SK-N-SH (cell line): ENCODE data around the gene CCN5. TPM values are rescaled to one million over a fixed set of nuclear protein-coding genes. Genes with fewer than 3 reads are reported as not detected.

Source experiments
- CTCF ChIA-PET: fragments of 300-600, 350-600 bp; formaldehyde crosslinking; extraction: SDS; loops from one replicate; lab custom pipeline; 2021; lab: Yijun Ruan, JAX
- POLR2A ChIA-PET: fragments of 350-600 bp; sonication (Branson Sonifier 250); formaldehyde crosslinking; extraction: SDS; loops from one replicate; lab custom pipeline; 2020; ENCODE audit warnings: antibody characterized with exemption, inconsistent platforms; lab: Yijun Ruan, JAX
- DNase-seq: peaks from one replicate; pipeline ENCODE4 v3.0.0; 2012
- H2AFZ ChIP-seq: fragments of 200-600 bp; sonication (generic); 2 replicates; pipeline ENCODE4 v1.8.1; 2016; ENCODE audit warnings: antibody characterized with exemption, mild to moderate bottlenecking, low read depth
- H3F3A ChIP-seq: fragments of 200-600 bp; sonication (generic); replicated peaks from 2 replicates; pipeline ENCODE3; 2016; ENCODE audit warnings: antibody characterized with exemption, mild to moderate bottlenecking; ENCODE audit not compliant: insufficient read depth
- H3K27ac ChIP-seq, 2 experiments: fragments of 200-500 bp in 1 of 2; fragments of 200-600 bp in 1 of 2; sonication (Bioruptor generic) in 1 of 2; sonication (generic), shearing (Covaris generic) in 1 of 2; 2 replicates each; pipeline versions ENCODE4 v1.5.1 to v1.6.1; 2014 to 2016; ENCODE audit warnings: low read depth in 2 of 2, inconsistent platforms in 1 of 2, low read length in 1 of 2, mild to moderate bottlenecking in 1 of 2, mixed read lengths in 1 of 2
- H3K27me3 ChIP-seq: fragments of 200-600 bp; sonication (generic), shearing (Covaris generic); 2 replicates; pipeline ENCODE4 v1.6.1; 2016; ENCODE audit warnings: mixed run types; ENCODE audit not compliant: insufficient read depth
- H3K36me3 ChIP-seq, 2 experiments: fragments of 200-500 bp in 1 of 2; fragments of 200-600 bp in 1 of 2; sonication (Bioruptor generic) in 1 of 2; sonication (generic) in 1 of 2; replicated peaks in 1 of 2; 2 replicates each; pipeline versions ENCODE3 to v1.5.1; 2014 to 2016; ENCODE audit warnings: low read length in 1 of 2, mild to moderate bottlenecking in 1 of 2; ENCODE audit not compliant: insufficient read depth in 2 of 2, control insufficient read depth in 1 of 2
- H3K4me1 ChIP-seq, 2 experiments: fragments of 200-500 bp in 1 of 2; fragments of 200-600 bp in 1 of 2; sonication (Bioruptor generic) in 1 of 2; sonication (generic), shearing (Covaris generic) in 1 of 2; 2 replicates each; pipeline versions ENCODE4 v1.5.1 to v1.6.1; 2014 to 2016; ENCODE audit warnings: low read depth in 1 of 2, low read length in 1 of 2, mixed run types in 1 of 2; ENCODE audit not compliant: insufficient read depth in 2 of 2, control insufficient read depth in 1 of 2
- H3K4me2 ChIP-seq: fragments of 200-600 bp; sonication (generic), shearing (Covaris generic); 2 replicates; pipeline ENCODE4 v1.6.1; 2017; ENCODE audit warnings: mixed run types
- H3K4me3 ChIP-seq, 2 experiments: fragments of 200-500 bp in 1 of 2; fragments of 200-600 bp in 1 of 2; sonication (Bioruptor generic) in 1 of 2; sonication (generic), shearing (Covaris generic) in 1 of 2; 2 replicates each; pipeline versions ENCODE4 v1.5.1 to v1.8.1; 2014 to 2016; ENCODE audit warnings: low read depth in 2 of 2, inconsistent platforms in 1 of 2, low read length in 1 of 2, mild to moderate bottlenecking in 1 of 2, mixed read lengths in 1 of 2, moderate library complexity in 1 of 2
- H3K79me2 ChIP-seq: fragments of 200-600 bp; sonication (generic); 2 replicates; pipeline ENCODE4 v1.8.1; 2017; ENCODE audit warnings: mild to moderate bottlenecking; ENCODE audit not compliant: insufficient read depth
- H3K9ac ChIP-seq: fragments of 200-600 bp; sonication (generic); 2 replicates; pipeline ENCODE4 v1.6.1; 2017; ENCODE audit warnings: mixed run types
- H3K9me2 ChIP-seq: fragments of 200-600 bp; sonication (generic); 2 replicates; pipeline ENCODE4 v1.6.1; 2017; ENCODE audit warnings: mixed run types
- H3K9me3 ChIP-seq: fragments of 200-600 bp; sonication (generic); 2 replicates; pipeline ENCODE4 v1.6.1; 2017; ENCODE audit warnings: mixed run types, mild to moderate bottlenecking, moderate library complexity
- H4K20me1 ChIP-seq: fragments of 200-600 bp; sonication (generic); 2 replicates; pipeline ENCODE4 v1.6.1; 2017; ENCODE audit warnings: mild to moderate bottlenecking, mixed run types; ENCODE audit not compliant: insufficient read depth
- EZH2phosphoT487 ChIP-seq: fragments of 200-600 bp; sonication (generic); IDR thresholded peaks from 2 replicates; pipeline ENCODE4 v1.6.1; 2017; ENCODE audit warnings: low read depth, mixed run types, mild to moderate bottlenecking, antibody characterized with exemption, moderate library complexity, borderline replicate concordance
- FOXJ3 ChIP-seq: sonication (generic); formaldehyde crosslinking; IDR thresholded peaks from 2 replicates; pipeline ENCODE4 v1.5.1; 2020; ENCODE audit warnings: mild to moderate bottlenecking, missing genetic modification reagents
- FOXM1 ChIP-seq: IDR thresholded peaks from 2 replicates; pipeline ENCODE4 v1.4.0; 2012; ENCODE audit warnings: low read depth, mild to moderate bottlenecking
- GABPA ChIP-seq: IDR thresholded peaks from 2 replicates; pipeline ENCODE4 v1.4.0; 2012; ENCODE audit warnings: low read depth, mild to moderate bottlenecking
- REST ChIP-seq: IDR thresholded peaks from 2 replicates; pipeline ENCODE4 v1.6.1; 2012; ENCODE audit warnings: mild to moderate bottlenecking, low read depth, low read length, moderate library complexity
- SMC3 ChIP-seq: IDR thresholded peaks from 2 replicates; pipeline ENCODE4 v1.6.1; 2012; ENCODE audit warnings: low read depth, low read length, improper control_type of control experiment
- TAF1 ChIP-seq: IDR thresholded peaks from 2 replicates; pipeline ENCODE4 v1.6.1; 2012; ENCODE audit warnings: low read depth, mild to moderate bottlenecking, low read length, moderate library complexity, borderline replicate concordance
- USF1 ChIP-seq: IDR thresholded peaks from 2 replicates; pipeline ENCODE4 v1.4.0; 2012; ENCODE audit warnings: low read depth, borderline replicate concordance
- WGBS: methylation state at CpG from one replicate; pipeline ENCODE4 v1.1.6; 2017; ENCODE audit warnings: low lambda C conversion rate; 5-methylcytosine and 5-hydroxymethylcytosine counted together
- polyA plus RNA-seq, 3 experiments: library from polyadenylated mRNA; depleted of rRNA; stranded (reverse); fragments of >200 nt; gene quantifications; 2 replicates each; pipeline ENCODE4 v1.2.3, GENCODE V29; 2012

Gene CCN5
- polyA plus RNA-seq, 1 of the 3 experiments (the other 2 are of a cell fraction): 0.05 TPM

GRCh38 chr20:44724423-44725091 is 9.4 kb downstream of the CCN5 start:
- Histone ChIP-seq H3K4me2 (no peak overlapping the region), H3K4me3 (no peak overlapping the region), H3K9ac (no peak overlapping the region), H2AFZ (no peak overlapping the region), H3K27me3 (no peaks in the 10 kb centered on the region), H3K4me1 (peaks cover 20 to 33% of the 10 kb centered on the region in 2 experiments), H4K20me1 (no peaks in the 10 kb centered on the region), H3K27ac (no peak overlapping the region), H3K9me3 (no peaks in the 10 kb centered on the region), H3K79me2 (no peaks in the 10 kb centered on the region), H3F3A (peaks cover 27% of the 10 kb centered on the region), H3K9me2 (no peaks in the 10 kb centered on the region), H3K36me3 (no peaks in the 10 kb centered on the region)
- ChIA-PET POLR2A (no interaction called here), CTCF (interaction anchor here (1.4 to 10.6 kb wide), 3 partner anchors 8 to 40 kb away, joined by 4 to 79 read pairs (median 10); no protein-coding TSS in a partner anchor)
- DNase-seq: no peak
- TF ChIP-seq SMC3 (no peak), EZH2phosphoT487 (no peak), FOXJ3 (CRISPR knock-in tag) (no peak), FOXM1 (no peak)
- WGBS: 88% methylated on average over 12 of the region's 26 CpGs

GRCh38 chr20:44725837-44726236 is 10.7 kb downstream of the CCN5 start:
- Histone ChIP-seq H3K36me3 (no peaks in the 10 kb centered on the region), H3K27ac (no peak overlapping the region), H3F3A (peaks cover 26% of the 10 kb centered on the region), H3K4me2 (no peak overlapping the region), H3K9me3 (no peaks in the 10 kb centered on the region), H4K20me1 (no peaks in the 10 kb centered on the region), H3K9ac (no peak overlapping the region), H3K79me2 (no peaks in the 10 kb centered on the region), H3K27me3 (no peaks in the 10 kb centered on the region), H3K4me3 (no peak overlapping the region), H3K4me1 (peaks cover 18 to 29% of the 10 kb centered on the region in 2 experiments), H3K9me2 (no peaks in the 10 kb centered on the region), H2AFZ (no peak overlapping the region)
- 85% methylated on average over 5 of the region's 5 CpGs for WGBS
- CTCF ChIA-PET: interaction anchor here (1.0 to 10.6 kb wide), 3 partner anchors 22 to 58 kb away, joined by 3 to 79 read pairs (median 4); no protein-coding TSS in a partner anchor
- POLR2A ChIA-PET: no interaction called here
- TF ChIP-seq REST: no peak
- TF ChIP-seq GABPA: no peak
- TF ChIP-seq USF1: no peak
- TF ChIP-seq TAF1: no peak
- no peak for DNase-seq
